GM18868 (cell line): ENCODE measurements around the gene SERPINA9.
A peak's percentile ranks its signal among the peaks of the same experiment; 100 is the strongest.
"Not testable (repeated sequence)": the region's sequence is repeated elsewhere in the genome, so short reads cannot be mapped to it uniquely, and the experiment has no call there.

Experiments
- ATAC-seq: cut with Tn5 transposase; IDR thresholded peaks from one replicate; pipeline ENCODE4 v1.9.1; 2021; ENCODE audit warnings: mild to moderate bottlenecking, moderate library complexity; ENCODE audit not compliant: unreplicated experiment

The SERPINA9 gene, protein sequence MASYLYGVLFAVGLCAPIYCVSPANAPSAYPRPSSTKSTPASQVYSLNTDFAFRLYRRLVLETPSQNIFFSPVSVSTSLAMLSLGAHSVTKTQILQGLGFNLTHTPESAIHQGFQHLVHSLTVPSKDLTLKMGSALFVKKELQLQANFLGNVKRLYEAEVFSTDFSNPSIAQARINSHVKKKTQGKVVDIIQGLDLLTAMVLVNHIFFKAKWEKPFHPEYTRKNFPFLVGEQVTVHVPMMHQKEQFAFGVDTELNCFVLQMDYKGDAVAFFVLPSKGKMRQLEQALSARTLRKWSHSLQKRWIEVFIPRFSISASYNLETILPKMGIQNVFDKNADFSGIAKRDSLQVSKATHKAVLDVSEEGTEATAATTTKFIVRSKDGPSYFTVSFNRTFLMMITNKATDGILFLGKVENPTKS

DNA sequence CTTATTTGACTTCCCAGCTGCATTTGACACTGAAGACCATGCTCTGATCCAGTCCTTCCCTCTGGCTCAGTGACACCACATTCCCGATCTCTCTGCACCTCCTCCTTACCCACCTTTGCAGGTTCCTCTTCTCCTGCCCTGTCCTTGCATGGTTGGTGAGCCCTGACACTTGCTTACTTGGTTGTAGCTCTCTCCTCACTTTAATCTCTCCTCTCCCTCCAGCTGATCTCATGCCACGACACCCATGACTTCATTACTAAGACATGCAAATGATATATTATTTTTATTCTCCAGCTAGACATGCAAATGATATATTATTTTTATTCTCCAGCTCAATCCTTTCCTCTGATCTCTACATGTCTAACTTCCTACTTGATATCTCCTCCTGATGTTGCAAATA, at the start of gene SERPINA9:
TSS of gene SERPINA9 (minus strand) at position 175 of the 400 bp plus-strand sequence. CDS start 6,357 bp downstream, outside the sequence.
- no peak for ATAC-seq

DNA sequence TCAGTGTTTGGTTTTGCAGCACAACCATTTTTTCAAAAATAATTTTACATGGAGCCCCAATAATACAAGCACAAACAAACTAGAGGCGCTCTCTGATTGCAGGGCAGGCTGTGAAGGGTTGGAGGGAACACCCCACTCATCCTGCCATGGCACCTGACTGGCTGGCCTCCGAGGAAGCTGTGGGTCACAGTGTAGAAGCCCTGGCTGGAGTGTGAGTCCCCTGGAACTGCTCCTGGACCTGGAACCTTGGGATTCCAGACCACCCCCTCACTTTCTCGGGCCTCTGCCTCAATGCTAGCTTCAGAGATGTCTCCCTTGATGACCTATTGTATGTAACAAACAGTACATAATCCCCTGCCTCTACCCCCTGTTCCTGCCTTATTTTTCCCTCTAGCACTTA, 48.1 kb upstream of the SERPINA9 start:
- ATAC-seq = no peak

DNA sequence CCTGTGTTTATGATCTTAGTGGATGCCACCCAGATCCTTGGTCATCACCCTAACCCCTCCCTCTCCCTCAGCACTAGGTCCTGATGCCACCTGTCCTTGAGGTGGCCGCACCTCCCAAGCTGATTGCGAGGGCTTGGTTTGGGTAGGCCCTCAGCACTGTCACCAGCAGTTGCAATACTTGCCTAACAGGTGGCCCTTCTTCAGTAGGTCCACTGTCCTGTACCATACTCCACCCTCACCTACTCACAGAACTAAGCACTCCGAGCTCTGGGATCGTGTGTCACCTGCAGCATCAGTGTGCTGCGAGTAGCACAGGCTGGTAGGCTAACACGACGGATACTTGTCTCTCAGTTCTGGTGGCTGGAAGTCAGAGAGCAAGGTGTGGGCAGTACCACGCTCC, 47.3 kb upstream of the SERPINA9 start:
- ATAC-seq = no peak

DNA sequence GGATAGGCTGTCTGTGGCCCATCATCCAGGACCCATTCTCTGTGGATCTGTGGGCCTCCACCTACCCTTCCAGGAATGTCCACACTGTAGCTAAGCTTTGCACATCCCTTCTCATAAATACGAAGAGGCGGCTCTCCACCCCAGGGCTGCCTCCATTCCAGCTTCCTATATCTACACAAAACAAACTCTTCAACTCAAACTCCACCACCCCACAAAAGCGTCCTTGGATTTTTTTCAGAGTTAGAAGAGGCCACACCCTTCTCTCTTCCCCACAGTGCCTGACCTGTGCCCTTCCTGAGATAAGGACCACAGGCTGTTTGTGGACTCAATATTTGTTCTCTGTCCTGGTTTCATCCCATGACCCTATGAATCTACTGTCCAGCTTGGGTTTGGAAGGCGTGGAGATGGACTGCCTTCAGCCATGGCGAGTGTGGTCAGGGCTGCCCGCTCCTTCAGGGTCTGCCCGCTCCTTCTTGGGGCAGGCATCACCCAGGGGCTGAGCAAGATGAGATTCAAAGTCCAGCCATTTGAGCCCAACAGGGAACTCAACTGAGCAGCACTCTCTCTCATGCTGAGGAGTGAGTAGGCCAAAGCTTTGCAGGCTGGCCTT, 46.2 kb upstream of the SERPINA9 start:
- no peak for ATAC-seq

DNA sequence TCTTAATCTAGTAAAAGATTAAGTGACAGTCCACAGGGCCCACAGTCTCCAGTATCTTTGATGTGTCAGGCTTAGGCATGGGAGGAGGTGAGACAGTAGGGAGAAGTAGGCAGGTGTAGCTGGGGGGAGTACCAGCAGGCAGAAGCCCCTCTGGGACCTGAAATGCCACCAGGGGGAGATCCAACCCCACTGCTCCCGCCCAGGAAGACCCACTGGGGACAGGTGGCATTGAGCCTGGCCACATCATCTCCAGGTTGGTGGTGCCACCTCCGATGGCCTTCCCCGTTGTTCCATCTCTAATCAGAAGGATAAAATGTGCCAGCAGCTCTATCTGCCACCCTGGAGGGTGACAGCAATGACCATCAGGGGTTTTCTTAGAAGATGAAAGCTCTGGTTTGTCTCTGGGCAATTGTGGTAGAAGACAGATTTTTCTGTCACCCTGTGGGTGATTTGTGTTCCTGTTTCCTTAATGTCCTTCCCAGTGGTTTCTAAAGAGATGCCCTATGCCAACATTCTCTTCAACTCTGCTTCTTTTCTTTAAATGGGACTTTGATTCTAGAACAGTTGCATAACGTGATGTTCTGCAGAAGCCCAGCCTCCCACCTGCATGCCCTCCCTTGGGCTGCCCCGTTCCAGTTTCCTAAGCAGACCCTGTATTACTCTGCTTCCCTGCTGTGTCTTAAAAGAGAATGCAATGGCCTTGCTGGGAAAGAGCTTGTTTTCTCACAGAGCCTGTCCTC, 45.5 kb upstream of the SERPINA9 start:
- ATAC-seq = no peak

DNA sequence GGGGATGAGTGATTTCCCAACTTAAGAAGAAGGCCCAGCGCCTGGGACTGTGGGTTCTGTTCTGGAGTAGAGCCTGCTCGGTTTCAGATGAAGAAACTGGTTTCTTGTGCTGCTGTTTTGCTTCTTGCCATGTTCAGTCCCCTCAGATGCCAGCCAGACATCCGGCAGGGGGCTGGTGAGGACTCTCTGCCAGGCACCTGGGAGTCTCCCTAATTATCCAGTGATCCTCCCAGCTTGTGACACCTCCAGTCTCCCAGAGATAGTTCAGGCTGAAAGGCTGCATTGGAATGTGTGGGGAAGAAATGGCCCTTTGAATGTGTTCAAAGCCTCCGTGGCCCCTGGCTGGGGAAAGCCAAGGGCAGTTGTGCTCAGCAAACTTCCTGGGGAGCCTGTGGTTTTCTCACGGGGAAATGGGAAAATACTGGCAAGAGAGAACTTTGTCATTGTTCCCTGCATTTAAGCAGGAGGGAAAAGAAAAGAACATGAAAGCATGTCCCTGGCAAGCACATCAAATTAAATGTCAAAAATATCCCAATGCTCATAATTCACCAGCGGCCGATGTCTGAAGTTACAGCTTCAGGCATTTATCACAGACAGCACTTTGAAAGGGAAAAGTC, 41.8 kb upstream of the SERPINA9 start:
- no peak for ATAC-seq

DNA sequence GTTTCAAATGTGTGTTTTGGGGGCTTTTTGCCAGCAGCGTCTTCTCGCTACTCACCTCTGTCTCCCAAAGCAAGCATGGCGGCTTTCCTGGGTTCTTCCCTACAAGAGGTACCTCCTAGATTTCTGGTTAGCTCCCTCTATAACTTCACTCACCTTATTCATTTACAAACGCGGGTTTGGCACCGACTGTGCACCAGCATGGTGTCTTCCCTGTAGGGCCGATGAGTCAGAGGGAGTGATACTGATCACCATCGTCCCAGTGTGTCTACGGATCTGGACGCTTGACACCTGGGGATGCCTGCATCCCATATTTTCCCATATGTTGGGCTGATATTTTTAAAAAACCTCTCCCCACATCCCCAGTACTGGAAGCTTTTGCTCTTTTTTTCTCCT, 41.2 kb upstream of the SERPINA9 start:
- ATAC-seq = no peak

DNA sequence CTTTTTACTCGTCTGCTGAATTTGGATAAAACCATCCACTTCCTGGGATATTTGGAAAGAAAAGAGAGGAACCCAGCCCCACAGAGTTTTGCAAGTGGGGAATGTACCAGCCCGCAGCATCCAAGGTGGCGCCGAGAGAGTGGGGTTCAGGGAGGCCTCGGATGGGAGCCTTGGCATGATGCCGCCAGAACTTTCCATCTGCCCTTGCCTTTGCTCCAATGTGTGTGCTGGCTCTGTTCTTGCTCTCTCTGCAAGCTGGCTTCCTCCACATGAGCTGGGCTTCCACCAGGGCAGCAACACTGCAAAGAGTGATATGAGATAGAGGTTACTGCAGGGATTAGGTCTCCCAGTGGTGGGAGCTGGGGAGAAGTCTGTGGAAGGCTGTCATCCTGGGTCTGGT, 39.9 kb upstream of the SERPINA9 start:
- ATAC-seq = no peak

DNA sequence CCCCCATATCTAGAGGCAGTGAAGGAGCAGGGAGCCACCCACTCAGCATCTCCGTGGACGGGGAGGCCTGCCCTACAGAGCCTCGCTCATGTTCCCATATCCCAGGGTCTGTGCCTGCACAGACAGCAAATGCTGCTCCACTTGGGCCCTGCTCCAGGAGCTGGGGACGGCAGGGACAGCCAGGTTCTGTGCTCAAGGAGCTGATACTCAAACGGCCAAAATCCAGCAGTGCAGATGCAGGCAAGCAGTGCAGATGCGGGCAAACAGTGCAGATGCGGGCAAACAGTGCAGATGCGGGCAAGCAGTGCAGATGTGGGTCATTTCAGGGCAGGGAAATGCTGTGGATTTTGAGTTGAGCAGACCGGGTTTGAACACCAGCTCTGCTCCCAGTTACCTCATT, 39.4 kb upstream of the SERPINA9 start:
- ATAC-seq = no peak

DNA sequence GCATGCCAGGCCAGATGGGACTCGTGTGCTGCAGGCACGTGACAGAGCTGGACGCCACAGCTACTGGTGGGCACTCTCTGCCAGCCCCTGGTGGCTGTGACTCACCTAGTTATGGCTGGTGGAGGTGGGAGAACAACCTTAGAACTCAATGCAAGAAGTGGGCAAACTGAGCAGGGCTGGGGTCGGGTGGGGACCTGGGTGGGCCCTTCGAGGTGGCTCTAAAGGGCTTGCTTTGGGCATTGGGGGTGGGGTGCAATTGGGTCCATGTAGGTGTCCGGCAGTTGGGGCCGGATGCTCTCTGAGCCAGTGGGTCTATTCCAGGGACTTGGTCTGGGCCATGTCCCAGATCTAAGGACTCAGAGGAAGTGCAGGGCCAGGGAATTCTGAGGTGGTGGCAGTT, 38.4 kb upstream of the SERPINA9 start:
- no peak for ATAC-seq

DNA sequence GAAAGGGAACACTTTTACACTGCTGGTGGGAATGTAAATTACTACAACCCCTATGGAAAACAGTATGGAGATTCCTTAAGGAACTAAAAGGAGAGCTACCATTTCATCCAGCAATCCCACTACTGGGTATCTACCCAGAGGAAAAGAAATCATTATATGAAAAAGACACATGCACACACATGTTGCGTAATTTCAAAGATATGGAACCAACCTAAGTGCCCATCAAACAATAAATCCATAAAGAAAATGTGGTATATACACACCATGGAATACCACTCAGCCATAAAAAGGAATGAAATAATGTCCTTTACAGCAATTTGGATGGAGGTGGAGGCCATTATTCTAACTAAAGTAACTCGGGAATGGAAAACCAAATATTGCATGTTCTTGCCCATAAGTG, 34.5 kb upstream of the SERPINA9 start:
- not testable (repeated sequence) for ATAC-seq

DNA sequence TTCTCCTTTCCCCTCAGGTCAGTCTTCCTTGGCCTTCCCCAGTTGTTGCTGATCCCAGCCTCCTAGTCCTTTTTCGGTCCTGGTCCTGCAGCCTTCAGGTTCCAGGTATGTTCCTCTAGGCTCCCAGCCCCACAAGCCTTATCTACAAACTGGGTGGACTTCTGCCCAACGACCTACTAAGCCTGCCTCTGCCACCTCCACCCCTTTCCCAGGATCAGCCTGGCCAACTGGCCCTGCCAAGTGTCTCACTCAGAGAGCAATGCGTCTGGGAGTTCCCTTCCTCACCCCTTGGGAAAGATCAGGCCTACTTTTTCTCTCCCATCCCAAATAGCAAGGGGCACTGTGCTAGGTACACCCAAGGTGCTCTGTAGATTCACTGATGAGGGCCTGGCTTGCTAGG, 33.4 kb upstream of the SERPINA9 start, which contains the start of gene SERPINA12:
TSS of gene SERPINA12 (minus strand) at position 114 of the 400 bp plus-strand sequence. CDS start 11,072 bp downstream, outside the sequence.
- no peak for ATAC-seq

DNA sequence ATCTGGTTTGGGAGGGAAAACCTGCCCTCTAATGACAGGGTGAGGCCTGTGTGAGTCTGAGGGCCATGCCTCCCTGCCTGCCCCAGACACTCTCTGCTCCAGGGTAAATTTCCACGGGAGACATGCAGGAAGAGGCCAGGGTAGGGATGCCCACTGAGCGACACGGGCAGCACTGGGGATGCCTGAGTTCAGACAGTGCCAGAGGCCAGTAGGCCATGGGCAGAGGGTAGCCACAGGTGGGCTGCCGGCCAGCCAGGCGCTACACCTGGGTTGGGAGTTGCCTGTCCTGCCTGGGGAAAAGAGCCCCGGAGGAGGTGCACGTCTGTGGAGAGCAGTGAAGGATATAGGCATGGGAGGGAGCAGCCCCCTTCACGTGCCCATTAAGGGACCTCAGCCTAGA, 29.6 kb upstream of the SERPINA9 start:
- ATAC-seq = no peak

DNA sequence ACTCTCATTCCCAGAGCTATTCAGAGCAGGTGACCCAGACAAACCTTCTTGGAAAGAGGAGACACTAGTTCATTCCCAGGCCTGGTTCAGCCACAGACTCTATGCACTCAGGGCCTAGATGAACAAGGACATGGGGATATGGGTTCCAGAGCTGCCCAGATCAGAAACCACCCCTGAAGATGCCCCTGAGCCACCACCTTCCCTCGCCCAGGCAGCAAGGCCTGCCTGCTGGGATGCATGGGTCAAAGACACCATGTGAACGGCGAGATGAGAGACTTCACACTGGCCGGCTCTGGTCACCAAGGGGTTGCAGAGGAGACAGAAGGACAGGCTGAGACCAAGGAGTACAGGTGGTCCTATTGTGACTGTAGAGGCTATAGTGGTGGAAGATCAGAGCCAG, 29.2 kb upstream of the SERPINA9 start:
- ATAC-seq = no peak

DNA sequence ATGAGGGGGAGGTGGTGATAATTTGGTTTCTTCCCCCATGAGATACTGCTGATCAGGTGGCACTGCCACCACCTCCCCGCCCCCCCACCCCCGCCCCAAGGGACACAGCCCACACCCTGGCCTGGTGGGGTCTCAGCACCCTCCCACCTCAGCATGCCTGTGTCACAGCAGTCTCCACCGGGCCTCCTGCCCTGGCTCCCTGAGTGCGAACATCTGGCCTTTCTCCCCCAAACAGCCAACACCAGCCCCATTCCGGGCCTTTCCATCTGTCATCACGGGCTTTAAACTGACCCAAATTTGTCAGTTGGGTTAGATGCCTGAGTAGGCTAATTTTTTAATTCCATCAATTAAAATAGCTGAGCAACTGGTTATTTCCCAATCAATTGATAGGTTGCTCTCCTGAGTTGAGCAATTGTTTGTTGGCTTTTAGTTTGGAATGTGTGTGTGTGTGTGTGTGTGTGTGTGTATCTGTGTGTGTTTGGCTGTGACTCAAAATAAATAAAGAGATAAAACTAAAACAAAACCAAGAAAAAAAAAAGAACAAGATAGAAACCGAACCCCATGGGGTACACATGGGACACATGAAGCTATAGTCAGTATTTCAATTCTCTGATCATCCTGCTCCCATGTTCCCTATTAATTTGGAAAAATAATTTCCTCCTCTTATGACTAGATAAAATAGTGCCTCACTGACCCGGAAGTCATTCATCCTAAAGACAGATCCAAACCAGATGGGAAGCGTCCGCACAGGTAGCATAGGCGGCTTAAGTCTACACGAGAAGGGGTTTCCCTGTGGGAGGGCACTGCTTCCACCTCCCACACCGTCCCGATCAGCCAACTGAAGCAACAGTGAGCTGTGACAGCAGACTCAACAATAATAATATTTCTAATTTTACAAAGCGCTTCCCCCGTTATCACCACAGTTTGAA, 25.9 kb upstream of the SERPINA9 start:
- no peak for ATAC-seq

DNA sequence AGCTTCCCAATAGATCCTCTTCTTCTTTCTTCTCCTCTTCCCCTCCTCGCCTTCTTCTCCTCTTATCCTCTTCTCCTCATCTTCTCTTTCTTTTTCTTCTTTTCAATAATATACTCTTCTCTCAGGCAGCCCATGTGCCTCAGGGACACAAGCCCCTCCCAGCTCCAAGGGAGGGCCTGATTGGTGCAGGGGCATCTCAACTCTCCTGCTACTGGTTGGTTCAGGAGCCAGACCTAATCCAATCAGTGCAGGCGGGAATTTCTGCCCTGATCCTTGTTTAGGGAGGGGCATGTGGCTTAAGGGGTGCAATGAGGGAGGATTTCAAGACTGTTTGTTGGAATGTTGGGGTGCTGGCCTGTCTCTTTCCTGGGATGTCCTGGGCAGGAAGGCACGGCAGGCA, 24.3 kb upstream of the SERPINA9 start:
- ATAC-seq = no peak

DNA sequence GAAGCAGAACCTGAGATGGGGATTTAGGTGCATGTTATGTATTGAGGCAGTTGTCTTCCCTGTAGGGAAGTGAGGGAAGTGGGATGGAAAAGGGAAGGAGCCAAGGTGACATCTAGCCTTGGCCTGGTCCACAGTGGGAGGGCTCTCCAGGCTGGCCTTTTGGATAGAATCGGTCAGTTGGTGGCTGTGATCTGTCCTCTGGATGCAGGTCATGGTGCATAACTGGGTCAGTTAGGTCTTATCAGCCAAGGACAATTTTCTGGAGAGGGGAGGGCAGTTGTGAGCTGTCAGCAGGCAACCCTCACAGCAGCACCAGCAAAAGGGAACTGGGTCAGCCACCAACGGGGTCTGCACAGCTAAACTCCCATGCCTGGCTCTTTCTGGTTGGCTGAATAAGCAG, 23.7 kb upstream of the SERPINA9 start:
- ATAC-seq = no peak

DNA sequence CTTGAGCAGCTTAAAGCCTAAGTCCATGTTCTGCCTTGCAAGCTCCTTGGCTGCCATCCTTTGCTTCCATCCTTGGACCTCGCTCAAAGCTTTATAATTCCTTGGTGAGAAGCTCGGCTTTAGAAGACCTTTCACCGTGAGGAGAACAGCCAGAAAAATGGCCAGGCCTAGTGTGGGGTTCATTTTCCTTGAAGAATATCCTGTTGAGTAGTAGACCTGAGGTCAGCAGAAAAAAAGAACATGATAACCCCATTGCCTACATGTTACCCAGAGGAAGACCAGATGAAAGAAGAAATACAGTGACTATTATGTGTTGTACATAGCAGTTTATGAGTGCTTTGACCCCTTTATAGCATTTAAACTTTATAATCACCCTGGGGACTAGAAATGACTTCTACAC, 22.2 kb upstream of the SERPINA9 start:
- no peak for ATAC-seq

DNA sequence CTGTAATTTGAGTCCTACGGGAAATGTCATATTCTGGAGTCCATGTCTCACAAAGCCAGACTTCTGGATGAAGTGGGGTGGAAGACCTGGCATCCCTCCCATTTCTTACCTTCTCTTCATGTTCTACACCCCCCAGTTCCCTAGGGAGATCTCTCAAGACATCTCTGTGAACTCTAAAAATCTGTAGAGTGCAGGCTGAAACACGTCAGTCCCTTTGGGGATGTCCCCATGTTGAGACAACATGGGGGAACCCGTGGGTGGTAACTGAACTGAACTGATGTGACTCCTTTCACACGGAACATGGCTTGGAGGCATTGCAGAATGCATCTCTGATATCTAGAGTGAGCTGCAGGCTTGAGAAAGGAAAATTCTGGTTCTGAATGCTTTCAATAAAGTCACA, 18.1 kb upstream of the SERPINA9 start:
- peak; percentile 80 for ATAC-seq

DNA sequence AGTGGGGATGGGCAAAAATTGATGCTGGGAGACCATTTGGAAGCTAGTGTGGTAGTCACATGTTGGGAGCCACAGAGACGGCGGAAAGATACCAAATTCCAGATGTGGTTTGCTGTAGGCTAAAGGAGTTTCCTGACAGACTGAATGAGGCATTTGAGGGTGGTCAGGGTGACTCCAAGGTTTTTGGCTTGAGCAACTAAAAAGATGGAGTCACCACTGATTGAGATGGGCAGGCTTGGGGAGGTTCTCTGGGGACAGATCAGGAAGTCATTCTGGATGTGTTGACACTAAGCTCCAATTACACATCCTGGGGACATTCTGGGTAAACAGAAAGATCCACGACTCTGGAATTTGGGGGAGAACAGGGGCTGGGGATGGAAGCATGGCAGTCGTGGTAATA, 15.5 kb upstream of the SERPINA9 start:
- no peak for ATAC-seq
